ENCODE data around the gene OSM. TPM values are rescaled to one million over a fixed set of nuclear protein-coding genes. Genes with fewer than 3 reads are reported as not detected.

Gene OSM
- total and polyA plus RNA-seq, 2 experiments from 2014 or later, result not detected

GRCh38 chr22:30313527-30314363 is 47.1 kb upstream of the OSM start (continued):
- TF ChIP-seq ZNF462 (CRISPR knock-in tag; IDR thresholded peaks at IDR 0.05), result no peak
- no peak for TF ChIP-seq NANOG (IDR thresholded peaks at IDR 0.05; ENCODE audit: borderline replicate concordance)
- TF ChIP-seq EZH2phosphoT487 (IDR thresholded peaks at IDR 0.05; ENCODE audit: unreplicated experiment), result no peak
- TF ChIP-seq ZNF114 (CRISPR knock-in tag; IDR thresholded peaks at IDR 0.05), result no peak
- TF ChIP-seq ETS1 (IDR thresholded peaks at IDR 0.05), result no peak
- TF ChIP-seq REST (IDR thresholded peaks at IDR 0.05; ENCODE audit: unreplicated experiment), result no peak
- no peak for TF ChIP-seq POLR2AphosphoS5 (IDR thresholded peaks at IDR 0.05; ENCODE audit: low read depth)
- TF ChIP-seq ZNF331 (CRISPR knock-in tag; IDR thresholded peaks at IDR 0.05; ENCODE audit: low read depth), result no peak
- TF ChIP-seq EZH2 (IDR thresholded peaks at IDR 0.05; ENCODE audit: low read depth, unreplicated experiment), result no peak
- no peak for TF ChIP-seq CREB1 (CRISPR knock-in tag; IDR thresholded peaks at IDR 0.05; ENCODE audit: low read depth)

All from GM23338 (cell line).